ENCODE data around the gene RTTN. TPM values are rescaled to one million over a fixed set of nuclear protein-coding genes. Genes with fewer than 3 reads are reported as not detected.

The RTTN gene
- total and polyA plus RNA-seq, 10 of the 15 experiments (the other 5 are each of a cell fraction or from before 2014, with no cell fraction given), result 9.4 to 36.6 (median 15.7) TPM

DNA sequence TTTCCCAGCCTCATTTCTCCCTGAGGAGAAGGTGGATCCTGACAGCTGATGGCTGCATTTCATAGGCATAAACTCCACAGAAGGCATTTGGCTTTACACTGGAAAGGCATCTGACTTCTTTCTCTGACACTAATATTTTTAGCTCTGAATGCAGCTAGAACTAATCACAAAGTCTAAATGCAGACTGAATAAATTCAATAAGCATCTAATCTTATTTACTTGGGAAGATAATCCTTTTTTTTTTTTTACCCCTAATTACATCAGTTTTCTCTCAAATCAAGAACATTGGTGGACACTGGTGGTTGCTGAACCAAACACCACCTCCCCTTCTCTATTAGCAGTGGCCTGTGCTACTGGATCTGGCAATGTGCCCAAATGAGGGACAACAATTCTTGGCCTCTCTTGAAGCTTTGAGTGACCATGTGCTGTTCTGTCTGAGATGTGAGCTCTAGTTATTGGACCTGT lies 206.9 kb downstream of the RTTN start:
- H2AFZ ChIP-seq (ENCODE audit: control insufficient read depth, low read depth, low read length), result no peak overlapping the region
- H3K4me1 ChIP-seq (ENCODE audit: control insufficient read depth, insufficient read depth, low read length), result no peaks in the 10 kb centered on the region
- RAD21 ChIA-PET (ENCODE audit: unreplicated experiment), result no interaction called here

More for the DNA sequence above, 206.9 kb downstream of the RTTN start:
- Histone ChIP-seq H3K9ac (ENCODE audit: control insufficient read depth, insufficient read depth, low read length) (no peak overlapping the region), H4K20me1 (ENCODE audit: control insufficient read depth, insufficient read depth) (no peaks in the 10 kb centered on the region), H3K4me2 (ENCODE audit: control insufficient read depth, insufficient read depth) (no peak overlapping the region), H3K79me2 (ENCODE audit: control insufficient read depth, insufficient read depth, low read length) (no peaks in the 10 kb centered on the region), H3K27ac (ENCODE audit: control insufficient read depth, insufficient read depth) (no peak overlapping the region), H3K9me3 (replicated peaks; ENCODE audit: control insufficient read depth, insufficient read depth, low read length) (no peaks in the 10 kb centered on the region), H3K36me3 (ENCODE audit: control insufficient read depth in 2 of 2, insufficient read depth in 2 of 2, low read length in 1 of 2) (peaks cover 2 to 3% of the 10 kb centered on the region in 2 experiments), H3K4me3 (no peak overlapping the region), H3K27me3 (replicated peaks in 1 of 2; ENCODE audit: control insufficient read depth in 2 of 2, insufficient read depth in 2 of 2, low read length in 1 of 2) (no peaks in the 10 kb centered on the region)
- ChIA-PET SMC1A (ENCODE audit: uncharacterized antibody, unreplicated experiment) (interaction anchor here (0.6 to 2.1 kb wide), 6 partner anchors 11 to 596 kb away, joined by 3 to 7 read pairs (median 3); no protein-coding TSS in a partner anchor), POLR2A (no interaction called here), CTCF (interaction anchor here (0.6 kb wide), 2 partner anchors 77 to 156 kb away, joined by 3 read pairs; no protein-coding TSS in a partner anchor)
- TF ChIP-seq PRDM15 (CRISPR knock-in tag; IDR thresholded peaks at IDR 0.05) (no peak), BMI1 (IDR thresholded peaks at IDR 0.05; ENCODE audit: borderline replicate concordance) (no peak), GABPA (IDR thresholded peaks at IDR 0.05; ENCODE audit: low read depth) (no peak)
- FAIRE-seq, result peak; percentile 64
- DNase-seq (ENCODE audit: low read depth, low spot score), result no peak
- intact Hi-C loops (cut with micrococcal nuclease; ENCODE audit: unreplicated experiment) (no loop called here), in situ Hi-C loops (cut with MboI) (no loop called here)
- BruUV-seq (replicated peaks), result no TSS peak
- no peak for ATAC-seq
